ENCODE measurements around the gene DDTL. TPM values are rescaled to one million over a fixed set of nuclear protein-coding genes. Genes with fewer than 3 reads are reported as not detected.
"Not testable (repeated sequence)": the region's sequence is repeated elsewhere in the genome, so short reads cannot be mapped to it uniquely, and the experiment has no call there.

The DDTL gene
- total and polyA plus RNA-seq, 2 donors (not counting 3 experiments of a cell fraction or from before 2014, with no cell fraction given) = 0.57 to 2.7 TPM

DNA sequence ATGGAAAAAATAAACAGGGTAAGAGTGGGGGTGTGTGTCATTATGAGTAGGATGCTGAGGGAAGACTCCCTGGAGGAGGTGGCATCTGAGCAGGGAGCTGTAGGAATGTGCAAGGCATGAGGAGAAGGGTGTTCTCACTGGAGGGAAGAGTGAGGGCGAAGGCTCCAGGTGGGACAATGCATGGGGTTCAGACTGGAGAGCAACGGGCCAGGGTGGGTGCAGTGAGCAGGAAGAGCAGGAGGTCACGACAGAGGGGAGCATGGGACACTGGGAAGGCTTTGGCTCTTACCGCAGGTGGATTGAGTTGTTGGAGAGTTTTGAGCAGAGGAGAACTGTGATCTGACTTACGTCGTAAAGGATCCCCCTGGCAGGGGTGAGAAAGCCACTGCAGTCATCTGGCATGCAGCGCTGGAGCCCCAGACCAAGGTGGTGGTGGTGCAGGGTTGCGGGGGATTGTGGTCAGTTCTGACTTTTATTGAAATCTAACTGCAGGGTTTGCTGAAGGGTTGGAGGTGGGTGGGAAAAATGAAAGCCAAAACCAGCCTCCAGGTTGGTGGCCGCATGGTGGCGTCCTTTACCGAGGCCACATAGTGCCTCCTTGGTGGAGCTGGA lies 13.8 kb upstream of the DDTL start:
- H3K27ac ChIP-seq (ENCODE audit: insufficient read depth, low read depth, low read length); POLR2A ChIA-PET; H3K4me3 ChIP-seq (replicated peaks in 1 of 3; ENCODE audit: insufficient read depth in 1 of 3, low read depth in 1 of 3, low read length in 3 of 3); H3K4me2 ChIP-seq (ENCODE audit: insufficient read depth, low read length); H3K36me3 ChIP-seq (ENCODE audit: control insufficient read depth in 2 of 2, extremely low read depth in 1 of 2, insufficient read depth in 2 of 2, low read length in 2 of 2); H3K79me2 ChIP-seq (ENCODE audit: control insufficient read depth, insufficient read depth, low read length); H3K9me3 ChIP-seq (replicated peaks; ENCODE audit: control insufficient read depth, insufficient read depth, low read length); CTCF ChIA-PET; H3K4me1 ChIP-seq (ENCODE audit: control insufficient read depth, extremely low read depth, insufficient read depth, low read length); H3K27me3 ChIP-seq (ENCODE audit: control insufficient read depth in 2 of 2, insufficient read depth in 2 of 2, low read length in 2 of 2); H2AFZ ChIP-seq (ENCODE audit: low read depth, low read length); BruUV-seq (replicated peaks); H3K9ac ChIP-seq (replicated peaks; ENCODE audit: extremely low read depth, insufficient read depth, low read length); FAIRE-seq; H4K20me1 ChIP-seq (replicated peaks; ENCODE audit: control insufficient read depth, extremely low read depth, insufficient read depth, low read length); H3K9me1 ChIP-seq (replicated peaks; ENCODE audit: control insufficient read depth, extremely low read depth, insufficient read depth, low read length); dilution Hi-C loops (cut with MboI; ENCODE audit: extremely low pct_ligation_motif_present, low sequenced_read_pairs); DNase-seq (ENCODE audit: low read depth, low spot score): not testable (repeated sequence)
- intact Hi-C loops (cut with micrococcal nuclease) = loop anchor here (10.0 kb wide), 1 partner anchor 292 kb away; the partner anchor contains the start of gene GGT5

DNA sequence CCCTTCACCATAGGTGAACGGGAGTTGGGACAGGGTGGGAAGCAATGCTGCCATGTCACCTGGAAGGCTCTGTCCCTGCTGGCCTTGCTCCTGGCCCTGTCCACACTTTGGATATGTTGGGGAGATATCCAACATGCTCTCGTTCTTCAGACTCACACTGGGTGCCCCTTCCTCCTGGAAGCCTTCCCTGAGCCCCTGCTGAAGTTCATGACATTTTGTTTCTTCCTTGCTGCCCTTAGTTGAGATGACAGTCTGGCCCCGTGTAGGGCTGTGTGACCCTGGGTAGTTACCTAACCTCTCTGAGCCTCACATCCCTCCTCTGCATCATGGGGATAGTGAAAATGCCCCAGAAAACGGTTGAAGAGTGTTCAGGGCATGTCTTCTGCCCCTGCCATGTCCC lies 13.2 kb upstream of the DDTL start:
- H3K27ac ChIP-seq (ENCODE audit: insufficient read depth, low read depth, low read length); FAIRE-seq; H3K79me2 ChIP-seq (ENCODE audit: control insufficient read depth, insufficient read depth, low read length); dilution Hi-C loops (cut with MboI; ENCODE audit: extremely low pct_ligation_motif_present, low sequenced_read_pairs); H3K9ac ChIP-seq (replicated peaks; ENCODE audit: extremely low read depth, insufficient read depth, low read length); CTCF ChIA-PET; H3K9me1 ChIP-seq (replicated peaks; ENCODE audit: control insufficient read depth, extremely low read depth, insufficient read depth, low read length); H3K4me1 ChIP-seq (ENCODE audit: control insufficient read depth, extremely low read depth, insufficient read depth, low read length); H3K4me2 ChIP-seq (ENCODE audit: insufficient read depth, low read length); H3K4me3 ChIP-seq (replicated peaks in 1 of 3; ENCODE audit: insufficient read depth in 1 of 3, low read depth in 1 of 3, low read length in 3 of 3); DNase-seq (ENCODE audit: low read depth, low spot score); H3K36me3 ChIP-seq (ENCODE audit: control insufficient read depth in 2 of 2, extremely low read depth in 1 of 2, insufficient read depth in 2 of 2, low read length in 2 of 2); H4K20me1 ChIP-seq (replicated peaks; ENCODE audit: control insufficient read depth, extremely low read depth, insufficient read depth, low read length); H2AFZ ChIP-seq (ENCODE audit: low read depth, low read length); H3K9me3 ChIP-seq (replicated peaks; ENCODE audit: control insufficient read depth, insufficient read depth, low read length); BruUV-seq (replicated peaks); POLR2A ChIA-PET; H3K27me3 ChIP-seq (ENCODE audit: control insufficient read depth in 2 of 2, insufficient read depth in 2 of 2, low read length in 2 of 2): not testable (repeated sequence)
- intact Hi-C loops (cut with micrococcal nuclease) = loop anchor here (10.0 kb wide), 1 partner anchor 291 kb away; the partner anchor contains the start of gene GGT5

DNA sequence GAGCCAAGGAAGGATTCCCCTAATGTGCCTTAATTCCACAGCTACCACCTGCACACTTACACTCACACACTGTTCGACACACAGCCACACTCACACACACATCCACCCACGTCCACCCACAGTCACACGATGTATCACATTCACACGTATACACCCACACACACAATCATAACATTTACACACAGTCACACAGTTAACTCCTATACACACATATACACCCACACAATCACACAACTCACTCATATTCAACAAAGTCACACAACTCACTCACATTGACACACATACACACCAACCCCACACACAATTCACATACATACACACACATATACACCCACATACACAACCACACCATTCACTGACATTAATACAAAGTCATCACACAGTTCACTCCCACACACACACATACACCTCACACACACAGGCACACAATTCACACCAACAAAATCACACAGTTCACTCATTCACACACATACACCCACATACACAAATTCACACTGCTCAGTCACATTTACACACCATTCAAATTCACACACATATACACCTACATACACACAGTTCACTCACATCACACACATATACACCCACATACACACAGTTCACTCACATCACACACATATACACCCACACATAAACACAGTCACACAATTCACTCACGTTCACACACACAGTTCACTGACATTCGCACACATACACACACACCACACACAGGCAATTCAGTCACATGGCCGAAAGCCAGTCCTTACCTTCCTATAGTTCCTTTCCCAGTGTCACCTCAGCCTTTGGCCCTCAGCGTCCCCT lies 12.3 kb upstream of the DDTL start:
- H2AFZ ChIP-seq (ENCODE audit: low read depth, low read length); H3K9me1 ChIP-seq (replicated peaks; ENCODE audit: control insufficient read depth, extremely low read depth, insufficient read depth, low read length); dilution Hi-C loops (cut with MboI; ENCODE audit: extremely low pct_ligation_motif_present, low sequenced_read_pairs); CTCF ChIA-PET; H3K4me1 ChIP-seq (ENCODE audit: control insufficient read depth, extremely low read depth, insufficient read depth, low read length); H3K9ac ChIP-seq (replicated peaks; ENCODE audit: extremely low read depth, insufficient read depth, low read length); H3K4me3 ChIP-seq (replicated peaks in 1 of 3; ENCODE audit: insufficient read depth in 1 of 3, low read depth in 1 of 3, low read length in 3 of 3); H4K20me1 ChIP-seq (replicated peaks; ENCODE audit: control insufficient read depth, extremely low read depth, insufficient read depth, low read length); H3K27me3 ChIP-seq (ENCODE audit: control insufficient read depth in 2 of 2, insufficient read depth in 2 of 2, low read length in 2 of 2); BruUV-seq (replicated peaks); FAIRE-seq; DNase-seq (ENCODE audit: low read depth, low spot score); POLR2A ChIA-PET; H3K4me2 ChIP-seq (ENCODE audit: insufficient read depth, low read length); H3K36me3 ChIP-seq (ENCODE audit: control insufficient read depth in 2 of 2, extremely low read depth in 1 of 2, insufficient read depth in 2 of 2, low read length in 2 of 2); H3K9me3 ChIP-seq (replicated peaks; ENCODE audit: control insufficient read depth, insufficient read depth, low read length); H3K27ac ChIP-seq (ENCODE audit: insufficient read depth, low read depth, low read length); H3K79me2 ChIP-seq (ENCODE audit: control insufficient read depth, insufficient read depth, low read length): not testable (repeated sequence)
- intact Hi-C loops (cut with micrococcal nuclease) = loop anchor here (10.0 kb wide), 1 partner anchor 290 kb away; the partner anchor contains the start of gene GGT5

DNA sequence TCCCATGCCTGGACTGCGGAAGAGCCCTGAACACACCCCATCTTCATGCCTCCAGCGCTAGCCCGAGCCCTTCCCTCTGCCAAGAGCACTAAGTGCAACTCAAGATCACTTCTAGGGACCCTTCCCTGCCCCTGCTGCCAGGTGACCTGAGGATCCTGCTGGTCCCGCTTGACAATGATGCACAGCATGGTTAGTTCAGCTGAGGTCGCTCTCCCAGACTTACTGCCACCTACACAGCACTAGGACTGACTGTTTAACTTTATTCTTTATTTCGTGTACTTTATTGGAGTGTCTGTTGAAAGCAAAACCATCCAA lies 11.7 kb upstream of the DDTL start:
- POLR2A ChIA-PET; H4K20me1 ChIP-seq (replicated peaks; ENCODE audit: control insufficient read depth, extremely low read depth, insufficient read depth, low read length); FAIRE-seq; H3K27ac ChIP-seq (ENCODE audit: insufficient read depth, low read depth, low read length); H3K4me1 ChIP-seq (ENCODE audit: control insufficient read depth, extremely low read depth, insufficient read depth, low read length); H3K36me3 ChIP-seq (ENCODE audit: control insufficient read depth in 2 of 2, extremely low read depth in 1 of 2, insufficient read depth in 2 of 2, low read length in 2 of 2); H3K9me3 ChIP-seq (replicated peaks; ENCODE audit: control insufficient read depth, insufficient read depth, low read length); H3K27me3 ChIP-seq (ENCODE audit: control insufficient read depth in 2 of 2, insufficient read depth in 2 of 2, low read length in 2 of 2); H3K79me2 ChIP-seq (ENCODE audit: control insufficient read depth, insufficient read depth, low read length); BruUV-seq (replicated peaks); H3K4me3 ChIP-seq (replicated peaks in 1 of 3; ENCODE audit: insufficient read depth in 1 of 3, low read depth in 1 of 3, low read length in 3 of 3); H3K9ac ChIP-seq (replicated peaks; ENCODE audit: extremely low read depth, insufficient read depth, low read length); H2AFZ ChIP-seq (ENCODE audit: low read depth, low read length); CTCF ChIA-PET; H3K4me2 ChIP-seq (ENCODE audit: insufficient read depth, low read length); H3K9me1 ChIP-seq (replicated peaks; ENCODE audit: control insufficient read depth, extremely low read depth, insufficient read depth, low read length); DNase-seq (ENCODE audit: low read depth, low spot score); dilution Hi-C loops (cut with MboI; ENCODE audit: extremely low pct_ligation_motif_present, low sequenced_read_pairs): not testable (repeated sequence)
- intact Hi-C loops (cut with micrococcal nuclease) = loop anchor here (5.0 to 10.0 kb wide), 2 partner anchors 222 to 290 kb away; partner anchors contain the start of gene GGT5
